NCI-H1105 treated with DMSO at 0.1 percent for 48 hours (cell line): Measurements from ENCODE around the gene MACROD2.
A peak's percentile ranks its signal among the peaks of the same experiment; 100 is the strongest.

Experiments used
- DNase-seq: peaks from one replicate; lab custom pipeline; 2025; lab: John Stamatoyannopoulos, UW

The MACROD2 gene

DNA sequence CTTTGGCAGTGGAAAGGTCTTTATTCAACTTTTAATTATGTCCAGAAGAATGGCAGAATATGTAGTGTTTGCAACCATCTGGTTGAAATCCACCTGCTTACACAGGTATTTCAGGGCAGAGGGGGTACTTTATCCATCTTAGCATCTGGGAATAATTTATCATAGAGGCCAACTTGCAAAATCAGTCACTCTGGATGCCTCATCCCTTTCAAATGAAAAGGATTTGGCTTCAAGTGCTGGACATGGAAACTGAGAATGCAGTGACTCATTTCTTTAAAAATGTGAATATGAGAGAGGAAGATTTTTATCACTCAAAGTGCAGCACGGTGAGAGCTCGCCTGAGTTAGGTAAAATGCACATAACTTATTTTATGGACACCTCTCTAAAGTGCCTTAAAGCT, 1819.6 kb downstream of the MACROD2 start:
- DNase-seq, result no peak

DNA sequence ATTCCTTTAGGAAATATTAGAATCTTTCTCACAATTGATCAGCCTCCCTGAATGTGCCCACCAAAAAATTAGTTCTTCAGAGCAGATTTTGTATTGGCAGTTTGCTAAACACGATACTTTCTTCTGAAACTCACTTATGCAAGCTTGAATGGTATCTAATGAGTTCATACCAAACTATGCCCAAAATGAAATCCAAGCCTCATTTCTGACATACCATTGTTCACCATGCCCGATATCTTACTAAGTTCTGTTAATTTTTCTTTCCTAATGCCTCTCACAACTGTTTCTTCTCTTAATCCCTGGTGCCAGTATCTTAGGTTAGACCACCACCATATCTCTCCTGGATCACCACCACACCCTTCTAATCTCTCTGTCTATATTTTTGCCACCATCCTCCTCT, 1822.0 kb downstream of the MACROD2 start:
- no peak for DNase-seq

DNA sequence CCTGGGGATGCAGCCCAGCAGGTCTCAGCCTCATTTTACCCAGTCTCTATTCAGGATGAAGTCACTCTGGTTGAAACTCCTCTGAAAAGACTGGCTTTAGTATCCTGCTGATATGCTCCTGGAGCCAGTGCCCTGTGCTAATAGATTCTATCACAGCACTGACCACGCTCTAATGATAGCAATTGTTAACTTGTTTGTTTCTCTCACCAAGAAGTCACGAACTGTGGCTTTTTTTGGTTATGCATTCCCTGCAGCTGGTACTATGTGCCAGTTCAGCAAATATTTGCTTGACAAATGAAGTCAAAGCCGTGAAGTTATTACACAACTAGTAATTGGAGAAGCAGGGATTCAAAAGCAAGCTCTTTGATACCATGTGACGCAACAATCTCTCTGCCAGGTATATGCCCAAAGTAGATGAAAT, 1823.3 kb downstream of the MACROD2 start:
- no peak for DNase-seq

- DNase-seq, result no peak
Observed at GRCh38 chr20:15823718-15824117, 1828.4 kb downstream of the MACROD2 start.

GRCh38 chr20:15827628-15828027, 1832.3 kb downstream of the MACROD2 start:
- DNase-seq, result no peak

DNA sequence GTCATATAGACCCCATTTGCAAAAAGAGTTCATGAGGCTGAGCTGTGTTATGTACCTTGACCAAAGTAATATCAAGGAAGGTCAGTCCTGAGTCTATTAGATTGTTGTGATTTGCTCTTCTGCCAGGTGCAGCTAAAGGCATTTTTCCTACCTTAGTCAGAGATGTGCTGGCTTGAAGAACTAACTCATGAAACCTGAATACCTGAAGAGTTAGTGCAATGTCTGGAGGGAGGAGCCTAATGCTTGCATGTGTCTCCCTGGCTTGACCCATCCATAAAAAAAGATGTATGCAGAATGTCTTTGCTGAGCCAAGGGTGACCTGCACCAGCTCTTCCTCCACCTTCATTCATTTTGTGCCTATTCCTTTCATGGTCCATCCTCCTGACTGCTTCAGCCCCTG, 1835.9 kb downstream of the MACROD2 start:
- DNase-seq, result no peak

- DNase-seq, result no peak
Observed at GRCh38 chr20:15832512-15832911, 1837.2 kb downstream of the MACROD2 start.

DNA sequence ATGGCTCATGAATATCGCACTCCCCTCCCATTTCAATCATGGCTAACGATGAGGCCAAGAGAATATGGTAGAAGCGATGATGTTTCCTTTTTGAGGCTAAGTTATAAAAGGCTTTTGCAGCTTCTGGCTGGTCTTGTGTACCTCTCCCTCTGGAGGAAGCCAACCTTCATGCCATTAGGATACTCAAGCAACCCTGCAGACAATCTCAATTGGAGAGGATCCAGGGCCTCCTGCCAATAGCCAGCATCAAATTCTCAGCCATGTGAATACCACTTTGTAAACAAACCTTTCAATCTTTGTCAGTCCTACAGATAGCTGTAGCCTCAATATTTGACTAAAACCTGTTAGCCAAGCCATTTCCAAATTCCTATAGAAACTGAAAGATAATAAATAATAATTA, 1839.5 kb downstream of the MACROD2 start:
- peak; percentile 88 for DNase-seq

- DNase-seq, result no peak
Observed at GRCh38 chr20:15835811-15836210, 1840.5 kb downstream of the MACROD2 start.

DNA sequence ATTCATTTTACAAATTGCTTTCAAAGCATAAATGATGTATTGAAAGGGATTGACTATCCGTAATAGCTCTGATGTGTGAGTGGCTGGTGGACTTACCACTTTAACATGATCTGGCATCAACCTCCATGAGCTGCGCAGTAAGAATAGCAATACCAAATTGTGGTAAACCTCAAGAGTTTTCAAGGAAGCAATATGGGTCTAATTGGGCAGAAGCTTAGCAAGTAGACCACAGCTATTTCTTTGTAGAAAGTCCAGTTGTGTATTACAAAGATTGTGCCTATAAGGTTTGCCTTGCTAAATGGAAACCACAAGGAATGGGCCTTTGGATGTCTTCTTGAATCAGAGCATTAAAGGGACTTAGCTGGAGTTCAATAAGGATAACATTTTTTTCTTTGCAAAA, 1841.3 kb downstream of the MACROD2 start:
- DNase-seq, result no peak

DNA sequence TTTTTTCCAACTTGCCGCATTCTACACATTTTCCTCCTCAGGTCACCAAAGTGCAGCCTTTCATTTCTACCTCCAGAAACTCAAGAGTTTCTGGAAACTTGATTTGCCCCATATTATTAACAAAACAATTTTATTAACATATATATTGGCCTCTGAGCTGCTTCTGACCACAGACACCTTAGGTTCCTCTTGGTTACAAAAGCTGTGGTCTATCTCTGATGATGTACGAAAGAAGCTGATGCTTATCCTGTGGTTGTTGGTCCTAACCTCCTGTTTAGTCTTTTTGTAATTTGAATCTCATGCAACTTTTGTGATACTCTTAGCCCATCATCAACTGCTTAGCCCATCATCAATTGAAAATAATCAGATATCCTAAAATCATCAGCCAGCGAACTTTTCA, 1842.2 kb downstream of the MACROD2 start:
- DNase-seq, result no peak

- DNase-seq, result no peak
Observed at GRCh38 chr20:15838466-15838865, 1843.2 kb downstream of the MACROD2 start.

DNA sequence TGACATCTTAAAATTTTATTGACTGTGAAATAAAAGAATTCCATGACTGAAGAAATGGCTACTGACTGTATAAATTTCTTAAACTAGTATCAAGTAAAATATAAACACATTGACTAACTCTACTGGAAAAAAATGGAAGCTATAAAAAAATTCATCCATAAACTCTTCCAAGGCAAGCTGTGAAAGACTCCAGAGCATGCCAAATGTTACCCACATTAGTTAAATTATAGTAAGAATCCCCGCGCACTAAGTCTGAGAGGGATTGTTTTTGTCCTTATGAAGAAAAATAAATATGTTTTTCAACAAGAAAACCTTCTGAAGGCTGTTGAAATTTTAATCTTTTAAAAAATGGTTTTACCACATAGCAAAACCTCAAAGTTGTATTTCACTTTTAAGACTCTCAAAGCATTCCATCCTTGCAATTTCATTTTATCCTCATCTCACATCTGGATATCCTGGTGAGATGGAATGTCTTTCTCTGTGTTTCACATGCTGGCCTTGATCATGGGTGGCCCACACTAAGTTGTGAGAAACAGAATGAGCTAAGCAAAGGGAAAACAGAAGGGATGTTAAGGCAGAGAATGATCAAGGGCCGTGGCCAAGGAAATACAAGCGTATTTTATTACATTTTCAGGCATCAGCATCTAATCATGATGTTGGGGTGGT, 1845.5 kb downstream of the MACROD2 start:
- no peak for DNase-seq

DNA sequence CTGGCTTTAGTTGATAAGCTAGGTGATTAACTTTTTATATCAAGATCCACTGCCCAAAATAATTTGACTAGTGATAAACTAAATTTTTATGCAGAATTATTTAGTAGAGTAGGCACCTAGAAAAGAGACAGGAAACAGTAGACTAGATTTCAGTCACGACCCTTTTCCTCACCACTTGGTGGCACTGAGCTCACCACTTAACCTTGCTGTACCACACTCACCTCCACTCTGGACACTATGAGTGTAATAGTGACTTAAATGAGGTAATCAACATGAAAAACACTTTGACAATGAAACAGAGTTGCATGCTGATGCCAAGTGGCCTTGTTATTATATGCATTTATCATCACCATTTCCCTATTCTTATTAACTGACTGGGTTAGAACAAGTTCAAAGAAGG, 1847.6 kb downstream of the MACROD2 start:
- no peak for DNase-seq

- DNase-seq, result no peak
Observed at GRCh38 chr20:15843777-15844176, 1848.5 kb downstream of the MACROD2 start.

GRCh38 chr20:15847196-15847784, 1852.0 kb downstream of the MACROD2 start:
- DNase-seq, result no peak

- DNase-seq, result no peak
Observed at GRCh38 chr20:15848126-15848525, 1852.8 kb downstream of the MACROD2 start.

DNA sequence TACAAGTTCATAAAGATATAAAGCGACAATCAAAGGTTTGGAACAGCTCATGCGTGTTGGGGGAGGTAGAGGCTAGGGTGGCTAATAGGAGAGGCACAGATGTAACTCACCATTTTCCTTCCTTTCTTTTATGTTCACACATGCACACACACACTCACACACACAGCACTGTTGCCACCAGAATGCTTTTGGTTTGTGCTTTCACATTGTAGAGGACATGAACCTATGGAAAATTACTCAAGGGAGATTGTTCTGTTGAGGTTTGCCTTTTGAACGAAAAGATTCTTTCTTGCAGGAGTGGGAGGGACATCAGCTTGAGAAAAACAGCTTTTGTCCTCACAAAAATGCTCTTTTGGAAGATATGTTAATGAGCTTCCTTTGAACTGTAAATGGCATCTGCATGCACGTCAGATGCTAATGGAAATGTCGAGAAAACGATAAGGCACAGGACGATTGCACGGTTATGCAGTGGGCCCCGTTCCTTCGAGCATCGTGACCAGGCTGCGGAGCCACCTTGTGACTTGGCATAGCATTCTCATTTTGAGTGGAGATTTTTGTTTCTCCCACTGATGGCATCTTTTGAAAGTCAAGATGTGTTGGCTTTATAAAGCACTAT, 1853.8 kb downstream of the MACROD2 start:
- DNase-seq, result no peak

DNA sequence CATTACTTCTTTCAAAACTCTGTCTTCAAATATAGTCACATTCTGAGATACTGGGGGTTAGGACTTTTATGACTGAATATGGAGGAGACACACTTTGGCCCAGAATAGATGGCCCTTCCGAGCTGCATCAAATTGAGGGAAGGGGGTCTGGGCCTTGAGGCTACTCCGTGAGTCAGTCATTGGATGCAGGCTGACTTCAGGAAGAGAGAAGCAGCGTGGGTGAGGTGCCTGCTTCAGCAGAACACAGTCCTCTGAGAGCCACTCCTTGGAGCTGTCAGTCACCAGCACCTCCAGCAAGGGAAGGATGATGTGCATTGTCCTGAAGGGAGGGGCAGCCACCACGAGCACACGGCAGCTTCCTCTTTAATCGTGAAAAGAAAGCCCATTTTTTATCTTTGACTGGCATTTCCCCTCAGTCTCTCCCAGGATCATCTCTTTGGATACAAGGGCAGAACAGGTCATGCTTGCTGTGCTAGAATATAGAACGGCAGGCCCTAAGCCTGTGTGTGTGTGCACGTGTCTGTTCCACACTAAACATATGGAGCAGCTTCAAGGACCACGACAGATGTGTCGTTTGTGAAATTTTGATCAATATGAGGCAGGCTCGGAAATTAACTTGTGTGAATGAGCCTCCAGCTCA, 1856.4 kb downstream of the MACROD2 start:
- DNase-seq, result no peak

GRCh38 chr20:15854911-15855310, 1859.6 kb downstream of the MACROD2 start:
- DNase-seq, result no peak

DNA sequence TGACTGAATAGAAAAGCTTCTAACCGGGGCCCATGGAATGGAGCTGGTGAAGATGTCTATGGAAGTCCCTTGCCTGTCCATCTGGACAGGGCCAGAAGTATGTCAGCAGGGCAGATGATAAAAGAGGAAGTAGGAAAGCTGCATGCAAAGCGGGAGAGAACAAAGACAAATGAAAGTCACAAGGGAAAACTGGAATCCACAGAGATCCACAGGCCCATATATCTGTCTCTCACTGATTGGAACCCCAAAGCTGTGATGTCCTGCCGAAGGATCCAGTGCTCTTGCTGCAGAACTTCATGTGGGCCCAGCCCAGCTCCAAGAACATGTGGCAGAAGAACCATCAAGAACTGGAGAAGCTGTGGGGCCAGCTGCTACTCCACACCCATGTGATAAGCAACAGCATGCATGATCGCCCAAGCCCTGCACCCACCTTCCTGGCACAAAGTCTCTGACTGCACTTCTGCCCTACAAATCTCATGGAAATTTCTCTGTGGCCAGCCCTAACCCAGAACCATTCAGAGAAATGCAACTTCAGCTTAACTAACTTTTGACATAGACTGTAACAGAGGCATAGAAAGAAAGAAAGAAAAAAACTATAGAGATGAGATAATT, 1862.0 kb downstream of the MACROD2 start:
- DNase-seq, result no peak

- DNase-seq, result no peak
Observed at GRCh38 chr20:15859061-15859460, 1863.7 kb downstream of the MACROD2 start.

- no peak for DNase-seq
Observed at GRCh38 chr20:15860850-15861249, 1865.5 kb downstream of the MACROD2 start.
